GM19023 (cell line): ENCODE data around the gene OR6K3.
"Not testable (repeated sequence)": the region's sequence is repeated elsewhere in the genome, so short reads cannot be mapped to it uniquely, and the experiment has no call there.

Experiments used
- ATAC-seq: cut with Tn5 transposase; IDR thresholded peaks from one replicate; pipeline ENCODE4 v1.9.1; 2021; ENCODE audit warnings: mild to moderate bottlenecking, moderate library complexity; ENCODE audit not compliant: unreplicated experiment

The OR6K3 gene

DNA sequence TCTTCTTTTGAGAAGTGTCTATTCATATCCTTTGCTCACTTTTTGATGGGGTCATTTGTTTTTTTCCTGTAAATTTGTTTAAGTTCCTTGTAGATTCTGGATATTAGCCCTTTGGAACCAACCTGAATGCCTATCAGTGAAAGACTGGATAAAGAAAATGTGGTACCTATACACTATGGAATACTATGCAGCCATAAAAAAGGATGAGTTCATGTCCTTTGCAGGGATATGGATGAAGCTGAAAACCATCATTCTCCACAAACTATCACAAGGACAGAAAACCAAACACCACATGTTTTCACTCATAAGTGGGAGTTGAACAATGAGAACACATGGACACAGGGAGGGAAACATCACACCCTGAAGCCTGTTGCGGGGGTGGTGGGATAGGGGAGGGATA lies 32.2 kb downstream of the OR6K3 start:
- not testable (repeated sequence) for ATAC-seq

DNA sequence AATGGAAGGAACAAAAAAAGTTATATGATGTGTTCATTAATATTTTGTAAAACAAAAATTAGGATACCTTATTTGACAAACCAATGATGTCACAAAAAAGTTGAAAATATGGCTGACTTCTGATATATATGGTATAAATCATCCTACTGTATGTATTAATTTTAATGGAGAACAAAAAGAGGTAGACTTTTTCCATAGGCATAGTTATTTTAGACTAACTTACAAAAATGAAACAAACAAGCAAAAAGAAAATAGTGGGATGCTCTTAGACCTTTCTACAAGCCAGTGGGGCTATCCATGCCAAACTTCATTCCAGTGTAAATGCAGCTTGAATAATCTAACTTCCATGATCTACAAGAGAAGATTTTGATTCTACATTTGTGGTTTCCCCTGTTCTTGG lies 33.5 kb downstream of the OR6K3 start:
- ATAC-seq = no peak

DNA sequence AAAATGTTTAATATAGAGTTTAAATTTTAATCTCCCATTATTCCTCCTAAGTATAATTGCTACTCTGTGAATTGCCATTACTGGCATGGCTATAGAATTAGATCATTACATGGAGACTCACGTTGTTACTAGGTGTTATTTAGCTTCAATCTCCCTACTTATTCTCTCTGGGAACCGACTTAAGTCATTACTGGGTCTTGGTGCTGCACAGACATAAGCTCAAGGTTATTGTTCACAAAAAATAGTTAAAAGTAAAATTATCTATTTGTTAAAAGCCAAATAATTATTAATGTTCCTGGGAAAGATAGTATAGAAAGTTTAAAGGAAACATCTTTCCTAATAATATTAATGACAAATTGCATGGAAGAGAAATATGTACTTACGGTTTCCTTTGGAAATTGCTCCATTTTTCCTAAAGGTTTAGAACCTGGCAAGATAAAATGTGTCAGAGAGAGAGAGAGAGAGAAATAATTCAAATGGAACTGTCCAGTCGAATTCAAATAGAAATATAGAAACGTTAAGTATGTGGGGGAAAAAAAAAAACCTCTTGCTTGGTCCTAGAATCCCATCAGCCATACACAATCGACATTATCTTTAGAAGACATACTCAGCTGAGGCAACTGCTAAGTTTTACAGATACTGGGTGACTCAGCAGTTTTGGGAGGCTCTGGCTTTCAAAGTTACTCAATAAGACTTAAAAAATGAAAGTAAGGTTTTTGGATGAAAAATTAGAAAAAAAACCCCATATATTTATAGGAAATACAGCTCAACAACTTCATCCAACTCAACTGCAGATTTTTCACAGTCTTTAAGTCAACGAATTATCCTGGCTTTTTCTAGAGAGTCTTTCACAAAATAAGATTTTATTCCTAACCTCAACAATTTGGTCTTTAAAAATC lies 34.2 kb downstream of the OR6K3 start, which contains the start of gene SPTA1:
TSS of gene SPTA1 (minus strand) at position 605 of the 899 bp plus-strand sequence. CDS start at position 407, 198 bp downstream.
- no peak for ATAC-seq

DNA sequence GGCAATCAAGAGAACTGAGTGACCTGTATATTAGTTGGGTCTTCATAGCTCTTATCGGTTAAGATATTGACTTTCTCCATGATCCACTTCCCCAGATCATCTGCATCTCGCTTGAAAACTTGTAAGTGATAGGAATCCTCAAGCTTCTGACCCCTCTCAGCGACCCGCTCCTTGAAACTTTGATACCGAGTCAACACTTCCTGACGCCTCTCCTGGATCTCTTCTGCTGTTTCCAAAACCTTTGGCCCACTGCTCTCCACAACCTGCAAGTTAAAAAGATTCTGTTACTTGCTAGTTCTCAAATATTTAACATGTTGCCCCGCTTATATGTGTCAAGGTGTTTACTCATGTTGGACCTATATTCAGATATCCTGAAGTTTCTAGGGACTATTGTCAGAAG lies 35.4 kb downstream of the OR6K3 start:
- no peak for ATAC-seq

DNA sequence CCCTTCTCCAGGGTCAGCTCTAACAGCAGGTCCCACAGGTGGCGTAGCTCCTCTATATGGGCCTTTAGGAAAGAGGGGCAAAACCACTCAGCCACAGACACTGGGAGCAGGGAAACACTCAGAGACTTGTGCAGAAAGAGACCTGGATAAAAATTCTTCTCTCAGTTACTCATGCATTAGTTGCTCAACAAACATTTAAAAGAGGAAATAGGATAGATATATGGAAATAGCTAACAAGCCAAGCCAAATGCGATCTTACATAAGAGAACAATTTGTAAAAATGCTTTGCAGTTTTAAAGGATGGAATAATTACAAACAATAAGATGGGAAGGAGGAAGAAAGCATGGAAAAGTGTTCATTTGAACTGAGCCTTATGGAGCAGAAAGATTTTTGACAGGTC lies 38.9 kb downstream of the OR6K3 start:
- no peak for ATAC-seq

DNA sequence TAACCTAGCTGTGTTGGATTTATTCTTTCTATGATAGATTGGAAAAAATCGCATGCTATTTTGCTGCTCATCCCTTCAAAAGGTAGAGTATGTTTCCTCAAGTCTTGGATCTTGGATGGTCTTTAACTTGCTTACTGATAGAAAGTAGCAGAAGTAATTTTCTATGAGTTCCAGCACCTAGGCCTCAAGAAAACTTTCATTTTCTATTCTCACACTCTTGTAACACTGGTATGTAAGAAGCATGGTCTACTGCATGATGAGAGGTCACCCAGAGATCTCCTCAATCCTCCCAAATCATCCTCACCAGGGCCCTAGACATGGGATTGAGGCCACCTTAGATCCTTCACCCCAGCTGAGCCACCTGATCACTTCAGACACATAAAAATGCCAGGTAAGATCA lies 41.2 kb downstream of the OR6K3 start:
- ATAC-seq = no peak

DNA sequence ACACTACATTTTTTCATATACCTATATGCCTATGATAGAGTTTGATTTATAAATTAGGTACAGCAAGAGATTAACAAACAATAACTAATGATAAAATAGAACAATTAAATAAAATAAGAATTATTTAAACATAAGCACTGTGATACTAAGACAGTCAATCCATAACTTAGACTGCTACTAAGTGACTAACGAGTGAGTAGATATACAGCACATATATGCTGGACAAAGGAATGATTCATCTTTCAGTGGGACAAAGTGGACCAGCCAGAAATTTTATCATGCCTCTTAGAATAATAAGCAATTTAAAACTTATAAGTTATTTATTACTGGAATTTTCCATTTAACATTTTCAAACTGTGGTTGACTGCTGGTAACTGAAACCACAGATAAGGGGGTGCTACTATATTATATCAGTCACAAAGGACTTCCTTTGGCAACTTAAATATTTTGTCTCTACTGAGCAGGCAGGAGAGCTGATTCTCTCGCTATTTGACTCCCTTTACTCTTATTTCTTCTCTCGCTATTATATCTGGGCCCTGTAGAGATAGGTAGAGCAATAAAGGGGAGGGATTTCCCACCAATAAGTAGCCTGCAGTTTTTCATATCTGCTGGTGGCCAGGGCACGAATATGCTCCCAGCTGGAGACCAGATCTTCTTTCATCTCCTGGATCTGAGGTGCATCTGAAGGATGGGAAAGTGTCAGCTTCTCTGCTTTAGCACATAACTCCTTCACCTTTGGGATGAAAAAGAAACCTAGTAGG lies 44.8 kb downstream of the OR6K3 start:
- ATAC-seq = no peak

DNA sequence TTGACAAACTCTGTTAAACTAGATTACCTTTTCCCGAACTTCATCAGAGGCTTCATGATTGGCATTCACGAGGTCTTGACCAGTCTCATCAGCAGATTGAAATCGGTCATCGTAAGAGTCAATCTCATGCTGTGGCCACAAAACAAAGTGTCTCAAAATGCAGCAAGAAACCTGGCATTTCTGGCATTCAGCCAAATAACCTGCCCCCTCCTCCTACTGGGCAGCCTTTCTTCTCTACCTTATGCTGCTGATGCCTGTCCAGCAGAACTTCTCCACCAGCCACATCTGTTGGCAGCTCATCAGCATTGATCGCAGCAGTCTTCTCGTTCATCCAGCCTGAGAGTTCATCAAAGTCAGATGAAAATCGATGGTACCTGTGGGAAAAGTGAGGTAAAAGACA lies 46.2 kb downstream of the OR6K3 start:
- ATAC-seq = no peak
